K562 (cell line): ENCODE results near the gene ANKH.

Experiments used
- BACH1 ChIP-seq: fragments of 200-800 bp; sonication (Bioruptor generic); IDR thresholded peaks from 2 replicates; pipeline ENCODE4 v1.6.1; 2016; ENCODE audit warnings: missing genetic modification characterization, missing compliant biosample characterization
- IRF9 ChIP-seq: fragments of 450-650 bp; IDR thresholded peaks from 2 replicates; pipeline ENCODE4 v1.6.1; 2016; ENCODE audit warnings: missing biosample characterization, missing genetic modification characterization
- ZNF561 ChIP-seq: fragments of 450-650 bp; formaldehyde crosslinking; conservative IDR thresholded peaks from 2 replicates; pipeline ENCODE4 v1.4.0; 2020; ENCODE audit warnings: mild to moderate bottlenecking, moderate library complexity
- TF ChIP-seq, protein P1 (sequence below), 3 experiments: IDR thresholded peaks in 2 of 3; conservative IDR thresholded peaks in 1 of 3; 2 replicates each; pipeline ENCODE4 v1.5.1; 2011 to 2012; ENCODE audit warnings: low read length in 3 of 3, mild to moderate bottlenecking in 3 of 3, control low read depth in 2 of 3, improper control_type of control experiment in 1 of 3, inconsistent platforms in 1 of 3, low read depth in 1 of 3, mixed read lengths in 1 of 3, moderate library complexity in 1 of 3; ENCODE audit not compliant: insufficient read depth in 2 of 3

DNA sequence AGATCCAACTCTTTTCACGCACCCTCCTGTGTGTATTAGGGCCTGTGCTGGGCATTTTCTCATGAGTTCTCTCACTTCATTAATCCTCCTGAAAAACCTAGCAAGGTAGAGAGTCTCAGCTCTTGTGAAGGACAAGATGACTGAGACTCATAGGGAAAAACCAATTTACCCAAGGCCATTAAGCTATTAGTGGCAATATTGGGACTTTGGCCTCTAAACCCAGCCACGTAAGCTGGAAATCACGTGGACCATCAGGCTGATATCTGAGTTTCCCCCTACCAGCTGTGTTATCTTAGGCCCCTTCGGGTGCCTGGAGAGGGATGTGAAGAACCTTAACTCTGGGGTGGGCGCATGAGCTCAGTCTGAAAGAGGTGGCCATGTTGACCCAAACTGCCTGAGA is 80.7 kb downstream of the ANKH start:
- TF ChIP-seq ZNF561 (CRISPR knock-in tag) (no peak), IRF9 (tag) (no peak), BACH1 (tag) (no peak)
- TF ChIP-seq, protein P1, sequence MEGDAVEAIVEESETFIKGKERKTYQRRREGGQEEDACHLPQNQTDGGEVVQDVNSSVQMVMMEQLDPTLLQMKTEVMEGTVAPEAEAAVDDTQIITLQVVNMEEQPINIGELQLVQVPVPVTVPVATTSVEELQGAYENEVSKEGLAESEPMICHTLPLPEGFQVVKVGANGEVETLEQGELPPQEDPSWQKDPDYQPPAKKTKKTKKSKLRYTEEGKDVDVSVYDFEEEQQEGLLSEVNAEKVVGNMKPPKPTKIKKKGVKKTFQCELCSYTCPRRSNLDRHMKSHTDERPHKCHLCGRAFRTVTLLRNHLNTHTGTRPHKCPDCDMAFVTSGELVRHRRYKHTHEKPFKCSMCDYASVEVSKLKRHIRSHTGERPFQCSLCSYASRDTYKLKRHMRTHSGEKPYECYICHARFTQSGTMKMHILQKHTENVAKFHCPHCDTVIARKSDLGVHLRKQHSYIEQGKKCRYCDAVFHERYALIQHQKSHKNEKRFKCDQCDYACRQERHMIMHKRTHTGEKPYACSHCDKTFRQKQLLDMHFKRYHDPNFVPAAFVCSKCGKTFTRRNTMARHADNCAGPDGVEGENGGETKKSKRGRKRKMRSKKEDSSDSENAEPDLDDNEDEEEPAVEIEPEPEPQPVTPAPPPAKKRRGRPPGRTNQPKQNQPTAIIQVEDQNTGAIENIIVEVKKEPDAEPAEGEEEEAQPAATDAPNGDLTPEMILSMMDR (IDR thresholded peaks at IDR 0.05 in 2 of 3, conservative IDR thresholded peaks at IDR 0.05 in 1 of 3; ENCODE audit: insufficient read depth in 2 of 3, low read depth in 1 of 3, low read length in 3 of 3): no peak
